ENCODE data around the gene SULT2A1.
"Not testable (repeated sequence)": the region's sequence is repeated elsewhere in the genome, so short reads cannot be mapped to it uniquely, and the experiment has no call there.

SULT2A1 gene

GRCh38 chr19:47886010-47886559 lies at the start of gene SULT2A1:
Gene SULT2A1 (minus strand): TSS chr19:47886315. CDS start chr19:47886257, 58 bp downstream.
- Histone ChIP-seq H3K27me3 (ENCODE audit: control insufficient read depth in 1 of 2, insufficient read depth in 2 of 2, low read length in 2 of 2) (no peaks in the 10 kb centered on the region), H3K9me3 (ENCODE audit: low read length) (no peaks in the 10 kb centered on the region), H3K4me1 (ENCODE audit: insufficient read depth, low read length) (no peaks in the 10 kb centered on the region), H3K9ac (ENCODE audit: low read length) (no peak within 1 kb of the TSS), H3K4me3 (ENCODE audit: low read depth in 1 of 2, low read length in 2 of 2) (no peak within 1 kb of the TSS), H3K27ac (ENCODE audit: low read depth, low read length) (no peak within 1 kb of the TSS), H3K36me3 (ENCODE audit: insufficient read depth, low read length) (no peaks in the 10 kb centered on the region)

- H3K36me3 ChIP-seq (ENCODE audit: insufficient read depth, low read length); H3K4me3 ChIP-seq (ENCODE audit: low read depth in 1 of 2, low read length in 2 of 2); H3K9ac ChIP-seq (ENCODE audit: low read length); H3K9me3 ChIP-seq (ENCODE audit: low read length); H3K27ac ChIP-seq (ENCODE audit: low read depth, low read length); H3K4me1 ChIP-seq (ENCODE audit: insufficient read depth, low read length); H3K27me3 ChIP-seq (ENCODE audit: control insufficient read depth in 1 of 2, insufficient read depth in 2 of 2, low read length in 2 of 2): not testable (repeated sequence)
Observed at GRCh38 chr19:47928581-47928980, 42.5 kb upstream of the SULT2A1 start.

GRCh38 chr19:47920107-47920506 lies 34.0 kb upstream of the SULT2A1 start:
- not testable (repeated sequence) for H3K4me3 ChIP-seq (ENCODE audit: low read depth in 1 of 2, low read length in 2 of 2); H3K27me3 ChIP-seq (ENCODE audit: control insufficient read depth in 1 of 2, insufficient read depth in 2 of 2, low read length in 2 of 2); H3K9ac ChIP-seq (ENCODE audit: low read length); H3K27ac ChIP-seq (ENCODE audit: low read depth, low read length); H3K36me3 ChIP-seq (ENCODE audit: insufficient read depth, low read length); H3K4me1 ChIP-seq (ENCODE audit: insufficient read depth, low read length); H3K9me3 ChIP-seq (ENCODE audit: low read length)

- not testable (repeated sequence) for H3K9me3 ChIP-seq (ENCODE audit: low read length); H3K4me3 ChIP-seq (ENCODE audit: low read depth in 1 of 2, low read length in 2 of 2); H3K27me3 ChIP-seq (ENCODE audit: control insufficient read depth in 1 of 2, insufficient read depth in 2 of 2, low read length in 2 of 2); H3K9ac ChIP-seq (ENCODE audit: low read length); H3K4me1 ChIP-seq (ENCODE audit: insufficient read depth, low read length); H3K36me3 ChIP-seq (ENCODE audit: insufficient read depth, low read length); H3K27ac ChIP-seq (ENCODE audit: low read depth, low read length)
Observed at GRCh38 chr19:47910191-47910590, 24.1 kb upstream of the SULT2A1 start.

GRCh38 chr19:47909350-47909749 lies 23.2 kb upstream of the SULT2A1 start:
- H3K36me3 ChIP-seq (ENCODE audit: insufficient read depth, low read length); H3K9ac ChIP-seq (ENCODE audit: low read length); H3K27ac ChIP-seq (ENCODE audit: low read depth, low read length); H3K27me3 ChIP-seq (ENCODE audit: control insufficient read depth in 1 of 2, insufficient read depth in 2 of 2, low read length in 2 of 2); H3K4me1 ChIP-seq (ENCODE audit: insufficient read depth, low read length); H3K9me3 ChIP-seq (ENCODE audit: low read length); H3K4me3 ChIP-seq (ENCODE audit: low read depth in 1 of 2, low read length in 2 of 2): not testable (repeated sequence)

GRCh38 chr19:47901370-47901769 lies 15.3 kb upstream of the SULT2A1 start:
- Histone ChIP-seq H3K9me3 (ENCODE audit: low read length) (peaks cover 2% of the 10 kb centered on the region), H3K27ac (ENCODE audit: low read depth, low read length) (no peak overlapping the region), H3K9ac (ENCODE audit: low read length) (no peak overlapping the region), H3K27me3 (ENCODE audit: control insufficient read depth in 1 of 2, insufficient read depth in 2 of 2, low read length in 2 of 2) (no peaks in the 10 kb centered on the region), H3K4me3 (ENCODE audit: low read depth in 1 of 2, low read length in 2 of 2) (no peak overlapping the region), H3K36me3 (ENCODE audit: insufficient read depth, low read length) (no peaks in the 10 kb centered on the region), H3K4me1 (ENCODE audit: insufficient read depth, low read length) (no peaks in the 10 kb centered on the region)

GRCh38 chr19:47899335-47899734 lies 13.2 kb upstream of the SULT2A1 start:
- Histone ChIP-seq H3K4me1 (ENCODE audit: insufficient read depth, low read length) (no peaks in the 10 kb centered on the region), H3K9ac (ENCODE audit: low read length) (no peak overlapping the region), H3K9me3 (ENCODE audit: low read length) (peaks cover 3% of the 10 kb centered on the region)

GRCh38 chr19:47897861-47898260 lies 11.7 kb upstream of the SULT2A1 start:
- Histone ChIP-seq H3K27me3 (ENCODE audit: control insufficient read depth in 1 of 2, insufficient read depth in 2 of 2, low read length in 2 of 2) (no peaks in the 10 kb centered on the region), H3K27ac (ENCODE audit: low read depth, low read length) (no peak overlapping the region), H3K4me1 (ENCODE audit: insufficient read depth, low read length) (no peaks in the 10 kb centered on the region), H3K9ac (ENCODE audit: low read length) (no peak overlapping the region), H3K9me3 (ENCODE audit: low read length) (peaks cover 3% of the 10 kb centered on the region), H3K4me3 (ENCODE audit: low read depth in 1 of 2, low read length in 2 of 2) (no peak overlapping the region), H3K36me3 (ENCODE audit: insufficient read depth, low read length) (no peaks in the 10 kb centered on the region)

More at GRCh38 chr19:47899335-47899734, 13.2 kb upstream of the SULT2A1 start:
- Histone ChIP-seq H3K36me3 (ENCODE audit: insufficient read depth, low read length) (no peaks in the 10 kb centered on the region), H3K27ac (ENCODE audit: low read depth, low read length) (no peak overlapping the region), H3K27me3 (ENCODE audit: control insufficient read depth in 1 of 2, insufficient read depth in 2 of 2, low read length in 2 of 2) (no peaks in the 10 kb centered on the region), H3K4me3 (ENCODE audit: low read depth in 1 of 2, low read length in 2 of 2) (no peak overlapping the region)

GRCh38 chr19:47896773-47897172 lies 10.7 kb upstream of the SULT2A1 start:
- no peaks in the 10 kb centered on the region for H3K36me3 ChIP-seq (ENCODE audit: insufficient read depth, low read length)
- no peak overlapping the region for H3K9ac ChIP-seq (ENCODE audit: low read length)
- H3K27me3 ChIP-seq (ENCODE audit: control insufficient read depth in 1 of 2, insufficient read depth in 2 of 2, low read length in 2 of 2) = no peaks in the 10 kb centered on the region
- no peak overlapping the region for H3K4me3 ChIP-seq (ENCODE audit: low read depth in 1 of 2, low read length in 2 of 2)
- peaks cover 3% of the 10 kb centered on the region for H3K9me3 ChIP-seq (ENCODE audit: low read length)
- H3K27ac ChIP-seq (ENCODE audit: low read depth, low read length) = no peak overlapping the region
- no peaks in the 10 kb centered on the region for H3K4me1 ChIP-seq (ENCODE audit: insufficient read depth, low read length)

- Histone ChIP-seq H3K27me3 (ENCODE audit: control insufficient read depth in 1 of 2, insufficient read depth in 2 of 2, low read length in 2 of 2) (no peaks in the 10 kb centered on the region), H3K4me3 (ENCODE audit: low read depth in 1 of 2, low read length in 2 of 2) (no peak overlapping the region), H3K27ac (ENCODE audit: low read depth, low read length) (no peak overlapping the region), H3K9ac (ENCODE audit: low read length) (no peak overlapping the region), H3K9me3 (ENCODE audit: low read length) (peaks cover 3% of the 10 kb centered on the region), H3K4me1 (ENCODE audit: insufficient read depth, low read length) (no peaks in the 10 kb centered on the region), H3K36me3 (ENCODE audit: insufficient read depth, low read length) (no peaks in the 10 kb centered on the region)
Observed at GRCh38 chr19:47896019-47896418, 9.9 kb upstream of the SULT2A1 start.

GRCh38 chr19:47895165-47895782 lies 9.2 kb upstream of the SULT2A1 start:
- Histone ChIP-seq H3K36me3 (ENCODE audit: insufficient read depth, low read length) (no peaks in the 10 kb centered on the region), H3K9me3 (ENCODE audit: low read length) (peaks cover 3% of the 10 kb centered on the region), H3K9ac (ENCODE audit: low read length) (no peak overlapping the region), H3K27ac (ENCODE audit: low read depth, low read length) (no peak overlapping the region), H3K27me3 (ENCODE audit: control insufficient read depth in 1 of 2, insufficient read depth in 2 of 2, low read length in 2 of 2) (no peaks in the 10 kb centered on the region), H3K4me3 (ENCODE audit: low read depth in 1 of 2, low read length in 2 of 2) (no peak overlapping the region), H3K4me1 (ENCODE audit: insufficient read depth, low read length) (no peaks in the 10 kb centered on the region)

GRCh38 chr19:47891923-47892666 lies 6.0 kb upstream of the SULT2A1 start:
- Histone ChIP-seq H3K9me3 (ENCODE audit: low read length) (peaks cover 3% of the 10 kb centered on the region), H3K27me3 (ENCODE audit: control insufficient read depth in 1 of 2, insufficient read depth in 2 of 2, low read length in 2 of 2) (no peaks in the 10 kb centered on the region), H3K36me3 (ENCODE audit: insufficient read depth, low read length) (no peaks in the 10 kb centered on the region), H3K27ac (ENCODE audit: low read depth, low read length) (no peak overlapping the region), H3K4me1 (ENCODE audit: insufficient read depth, low read length) (no peaks in the 10 kb centered on the region), H3K9ac (ENCODE audit: low read length) (no peak overlapping the region), H3K4me3 (ENCODE audit: low read depth in 1 of 2, low read length in 2 of 2) (no peak overlapping the region)

All from muscle layer of colon (tissue), 2 donors.